Uterus (tissue), 4 donors: ENCODE data around the gene SLC38A11. TPM values are rescaled to one million over a fixed set of nuclear protein-coding genes. Genes with fewer than 3 reads are reported as not detected.
"Not testable (repeated sequence)": the region's sequence is repeated elsewhere in the genome, so short reads cannot be mapped to it uniquely, and the experiment has no call there.

ENCODE experiments used
- DNase-seq, 2 donors: peaks; one replicate each; pipeline ENCODE4 v3.0.0-alpha.2; 2019 to 2020
- H3K27ac ChIP-seq, 2 donors: fragments of 200-600 bp; sonication (generic); 1 replicate in 1 of 2; 2 replicates in 1 of 2; pipeline ENCODE4 v1.5.1; 2016 to 2018
- H3K27me3 ChIP-seq, 2 donors: fragments of 200-600 bp; sonication (generic); one replicate each; pipeline ENCODE4 v1.5.1; 2018 to 2019; ENCODE audit warnings: control low read depth in 1 of 2
- H3K36me3 ChIP-seq, 2 donors: fragments of 200-600 bp; sonication (generic); one replicate each; pipeline ENCODE4 v1.5.1; 2019; ENCODE audit warnings: control low read depth in 1 of 2
- H3K4me1 ChIP-seq, 2 donors: fragments of 200-600 bp; sonication (generic); one replicate each; pipeline ENCODE4 v1.5.1; 2018 to 2019; ENCODE audit warnings: control low read depth in 1 of 2
- H3K4me3 ChIP-seq, 2 donors: fragments of 200-600 bp; sonication (generic); 1 replicate in 1 of 2; 2 replicates in 1 of 2; pipeline ENCODE4 v1.5.1; 2018 to 2019; ENCODE audit warnings: mild to moderate bottlenecking in 1 of 2
- H3K9me3 ChIP-seq, 2 donors: fragments of 200-600 bp; sonication (generic); one replicate each; pipeline ENCODE4 v1.5.1; 2019; ENCODE audit warnings: control low read depth in 1 of 2
- POLR2A ChIP-seq, 2 donors: fragments of 450-650 bp; IDR thresholded peaks; one replicate each; pipeline ENCODE4 v1.6.1; 2016; ENCODE audit warnings: antibody characterized with exemption in 2 of 2, mild to moderate bottlenecking in 1 of 2, moderate library complexity in 1 of 2
- intact Hi-C: fragments of 100-400 bp; cut with DNase I; formaldehyde crosslinking; loops from one replicate; pipeline ENCODE4 v1.15.1; 2023; ENCODE audit warnings: low total_unique reads
- total RNA-seq, 4 donors: library from RNA; depleted of rRNA in 3 of 4; stranded (reverse); fragments of >200 nt in 3 of 4; gene quantifications; one replicate each; pipeline versions ENCODE4 v1.1.0 to v1.2.4, GENCODE V29; 2014 to 2023
- TF ChIP-seq, protein P1 (sequence below), 4 experiments: fragments of 200-600 bp in 2 of 4; fragments of 450-650 bp in 2 of 4; sonication (generic) in 2 of 4; IDR thresholded peaks; one replicate each; pipeline ENCODE4 v1.5.1; 2016 to 2019; ENCODE audit warnings: antibody characterized with exemption in 4 of 4, mild to moderate bottlenecking in 2 of 4, moderate library complexity in 1 of 4
- donor health status: DM: yes; HTN: yes; CAD: no.

Gene SLC38A11
- total RNA-seq, 4 donors from 2014 or later, result under 0.01 to 3.2 (median 1.3) TPM

GRCh38 chr2:164992818-164993217 lies 37.5 kb upstream of the SLC38A11 start:
- DNase-seq, result peak in 1 of 2 donors; percentile 57
- Histone ChIP-seq H3K27me3 (no peaks in the 10 kb centered on the region), H3K4me3 (no peak overlapping the region), H3K27ac (peak overlapping the region in 1 of 2 donors; percentile 19), H3K9me3 (no peaks in the 10 kb centered on the region), H3K4me1 (no peaks in the 10 kb centered on the region), H3K36me3 (no peaks in the 10 kb centered on the region)
- TF ChIP-seq, protein P1, sequence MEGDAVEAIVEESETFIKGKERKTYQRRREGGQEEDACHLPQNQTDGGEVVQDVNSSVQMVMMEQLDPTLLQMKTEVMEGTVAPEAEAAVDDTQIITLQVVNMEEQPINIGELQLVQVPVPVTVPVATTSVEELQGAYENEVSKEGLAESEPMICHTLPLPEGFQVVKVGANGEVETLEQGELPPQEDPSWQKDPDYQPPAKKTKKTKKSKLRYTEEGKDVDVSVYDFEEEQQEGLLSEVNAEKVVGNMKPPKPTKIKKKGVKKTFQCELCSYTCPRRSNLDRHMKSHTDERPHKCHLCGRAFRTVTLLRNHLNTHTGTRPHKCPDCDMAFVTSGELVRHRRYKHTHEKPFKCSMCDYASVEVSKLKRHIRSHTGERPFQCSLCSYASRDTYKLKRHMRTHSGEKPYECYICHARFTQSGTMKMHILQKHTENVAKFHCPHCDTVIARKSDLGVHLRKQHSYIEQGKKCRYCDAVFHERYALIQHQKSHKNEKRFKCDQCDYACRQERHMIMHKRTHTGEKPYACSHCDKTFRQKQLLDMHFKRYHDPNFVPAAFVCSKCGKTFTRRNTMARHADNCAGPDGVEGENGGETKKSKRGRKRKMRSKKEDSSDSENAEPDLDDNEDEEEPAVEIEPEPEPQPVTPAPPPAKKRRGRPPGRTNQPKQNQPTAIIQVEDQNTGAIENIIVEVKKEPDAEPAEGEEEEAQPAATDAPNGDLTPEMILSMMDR (IDR thresholded peaks at IDR 0.05), result peak; percentile 32 to 71 (median 50)
- no peak for TF ChIP-seq POLR2A (IDR thresholded peaks at IDR 0.05)
- intact Hi-C loops, result no loop called here

DNA sequence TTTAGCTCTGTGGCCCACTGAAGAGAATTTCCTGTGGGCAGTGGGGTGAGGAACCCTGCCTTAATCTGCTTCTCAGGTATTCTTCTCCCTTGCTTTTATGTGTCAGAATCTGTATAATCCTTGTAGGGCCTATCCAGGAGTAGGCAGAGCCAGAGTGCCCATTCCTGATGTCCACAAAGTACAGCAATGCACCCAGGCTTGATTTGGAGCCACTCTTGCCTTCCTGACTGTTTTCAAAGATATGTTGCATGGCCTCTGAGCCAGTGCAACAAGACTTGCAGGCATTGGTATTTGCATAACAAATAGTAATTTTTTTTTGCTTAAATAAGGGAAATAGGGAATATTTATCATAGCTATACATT lies 36.7 kb upstream of the SLC38A11 start:
- not testable (repeated sequence) for H3K36me3 ChIP-seq, H3K4me1 ChIP-seq

GRCh38 chr2:164991361-164992092 lies 36.2 kb upstream of the SLC38A11 start:
- intact Hi-C loops, H3K4me3 ChIP-seq, H3K27me3 ChIP-seq, DNase-seq, H3K9me3 ChIP-seq, H3K4me1 ChIP-seq, H3K36me3 ChIP-seq: not testable (repeated sequence)
- peak overlapping the region in 1 of 2 donors; percentile 52 for H3K27ac ChIP-seq

More for the DNA sequence above, 36.7 kb upstream of the SLC38A11 start:
- DNase-seq, H3K9me3 ChIP-seq, intact Hi-C loops, H3K27me3 ChIP-seq, H3K4me3 ChIP-seq: not testable (repeated sequence)
- peak overlapping the region in 1 of 2 donors; percentile 52 for H3K27ac ChIP-seq

DNA sequence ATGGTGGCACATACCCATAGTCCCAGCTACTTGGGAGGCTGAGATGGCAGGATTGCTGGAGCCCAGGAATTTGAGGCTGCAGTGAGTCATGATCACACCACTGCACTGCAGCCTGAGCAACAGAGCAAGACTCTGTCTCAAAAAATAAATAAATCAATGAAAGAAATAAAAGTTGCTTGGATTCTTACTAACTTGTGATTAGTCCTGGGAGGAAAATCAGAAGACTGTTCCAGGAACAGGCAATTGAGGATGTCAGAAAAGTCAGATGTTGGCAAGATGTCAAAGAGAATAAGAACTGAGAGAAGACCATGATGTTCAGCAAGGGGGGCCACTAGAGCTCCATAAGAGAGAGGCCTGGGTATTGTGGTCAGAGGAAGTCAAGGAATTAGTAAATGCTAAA lies 35.6 kb upstream of the SLC38A11 start:
- H3K36me3 ChIP-seq, DNase-seq, H3K27me3 ChIP-seq, intact Hi-C loops, H3K9me3 ChIP-seq, H3K4me1 ChIP-seq, H3K27ac ChIP-seq, H3K4me3 ChIP-seq: not testable (repeated sequence)

DNA sequence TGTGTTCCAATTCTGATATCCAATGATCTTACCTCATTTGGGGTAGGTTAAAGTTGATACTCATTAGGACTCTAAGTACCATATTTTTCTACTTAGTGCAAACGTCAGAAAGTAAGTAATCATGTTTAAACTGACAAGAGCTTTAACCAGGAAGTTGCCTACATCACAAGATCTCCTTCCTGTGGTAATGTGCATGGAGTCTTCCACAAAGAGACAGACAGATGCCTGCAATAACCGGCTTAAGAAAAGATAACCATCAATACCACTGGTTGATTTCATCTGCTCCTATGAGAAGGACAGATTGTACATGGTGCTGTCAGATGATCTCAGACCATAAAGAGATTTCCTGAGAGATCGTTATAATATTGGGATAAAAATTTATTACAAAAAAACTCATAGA lies 33.5 kb upstream of the SLC38A11 start:
- H3K9me3 ChIP-seq, H3K36me3 ChIP-seq, H3K4me1 ChIP-seq, DNase-seq, H3K27me3 ChIP-seq, H3K4me3 ChIP-seq, H3K27ac ChIP-seq, intact Hi-C loops: not testable (repeated sequence)

- H3K9me3 ChIP-seq, intact Hi-C loops, H3K36me3 ChIP-seq, H3K4me1 ChIP-seq, H3K27me3 ChIP-seq, H3K27ac ChIP-seq, H3K4me3 ChIP-seq, DNase-seq: not testable (repeated sequence)
Measured at GRCh38 chr2:164986027-164986426, 30.7 kb upstream of the SLC38A11 start.

- Histone ChIP-seq H3K27me3 (no peaks in the 10 kb centered on the region), H3K9me3 (no peaks in the 10 kb centered on the region), H3K36me3 (no peaks in the 10 kb centered on the region), H3K4me1 (no peaks in the 10 kb centered on the region), H3K4me3 (no peak overlapping the region), H3K27ac (no peak overlapping the region)
- no peak for DNase-seq
- intact Hi-C loops, result no loop called here
- TF ChIP-seq, protein P1 (IDR thresholded peaks at IDR 0.05), result no peak
- no peak for TF ChIP-seq POLR2A (IDR thresholded peaks at IDR 0.05)
Measured at GRCh38 chr2:164984428-164984827, 29.1 kb upstream of the SLC38A11 start.
